Smooth muscle cell (in vitro differentiated cells): ENCODE data around the gene TRIO. TPM values are rescaled to one million over a fixed set of nuclear protein-coding genes. Genes with fewer than 3 reads are reported as not detected.

Source experiments
- DNase-seq: peaks from one replicate; lab custom pipeline; 2025; ENCODE audit not compliant: unreplicated experiment; lab: John Stamatoyannopoulos, UW
- H2AFZ ChIP-seq: fragments of 200-600 bp; sonication (generic); 2 replicates; pipeline ENCODE4 v1.6.0; 2016; ENCODE audit warnings: antibody characterized with exemption, low read depth, mild to moderate bottlenecking
- H3F3A ChIP-seq: fragments of 200-600 bp; sonication (generic); 2 replicates; pipeline ENCODE4 v1.6.0; 2017; ENCODE audit warnings: antibody characterized with exemption, low read depth
- H3K27ac ChIP-seq: fragments of 200-600 bp; sonication (generic); 2 replicates; pipeline ENCODE4 v1.5.1; 2016; ENCODE audit warnings: low read depth, mild to moderate bottlenecking
- H3K27me3 ChIP-seq: fragments of 200-600 bp; sonication (generic); 2 replicates; pipeline ENCODE4 v1.6.1; 2016; ENCODE audit warnings: low read depth, mild to moderate bottlenecking
- H3K36me3 ChIP-seq: fragments of 200-600 bp; sonication (generic); 2 replicates; pipeline ENCODE4 v1.5.1; 2016; ENCODE audit warnings: low read depth
- H3K4me1 ChIP-seq: fragments of 200-600 bp; sonication (generic); 2 replicates; pipeline ENCODE4 v1.5.1; 2016; ENCODE audit warnings: low read depth
- H3K4me2 ChIP-seq: fragments of 200-600 bp; sonication (generic); 2 replicates; pipeline ENCODE4 v1.6.0; 2016; ENCODE audit warnings: mild to moderate bottlenecking
- H3K4me3 ChIP-seq: fragments of 200-600 bp; sonication (generic); 2 replicates; pipeline ENCODE4 v1.5.1; 2016; ENCODE audit warnings: mild to moderate bottlenecking
- H3K79me2 ChIP-seq: fragments of 200-600 bp; sonication (generic); 2 replicates; pipeline ENCODE4 v1.6.0; 2016; ENCODE audit warnings: low read depth, mild to moderate bottlenecking
- H3K9ac ChIP-seq: fragments of 200-600 bp; sonication (generic); 2 replicates; pipeline ENCODE4 v1.6.0; 2016; ENCODE audit warnings: low read depth
- H3K9me3 ChIP-seq: fragments of 200-600 bp; sonication (generic); replicated peaks from 2 replicates; pipeline ENCODE4 v1.5.1; 2016; ENCODE audit warnings: low read depth
- H4K20me1 ChIP-seq: fragments of 200-600 bp; sonication (generic); 2 replicates; pipeline ENCODE4 v1.6.0; 2016; ENCODE audit warnings: low read depth
- CTCF ChIP-seq: fragments of 200-600 bp; sonication (generic); IDR thresholded peaks from 2 replicates; pipeline ENCODE4 v1.5.1; 2017; ENCODE audit warnings: borderline replicate concordance, mild to moderate bottlenecking, antibody characterized with exemption; ENCODE audit not compliant: insufficient read depth, poor library complexity, severe bottlenecking
- WGBS: methylation state at CpG from one replicate; pipeline ENCODE4 v1.1.7; 2016; ENCODE audit warnings: low lambda C conversion rate; 5-methylcytosine and 5-hydroxymethylcytosine counted together
- polyA plus RNA-seq: library from polyadenylated mRNA; unstranded; fragments of >200 nt; fragmentation: Nextera tagmentation; extraction: Ambion mirVana; gene quantifications from 2 replicates; pipeline ENCODE4 v1.2.1, GENCODE V29; 2016
- total RNA-seq: library from RNA; depleted of rRNA; stranded (reverse); fragments of >200 nt; gene quantifications from 2 replicates; pipeline ENCODE4 v1.2.3, GENCODE V29; 2014

Gene TRIO
- total and polyA plus RNA-seq, 2 experiments from 2014 or later: 10.2 to 118 TPM

- Histone ChIP-seq H3K27me3 (no peaks in the 10 kb centered on the region), H4K20me1 (peaks cover 77% of the 10 kb centered on the region), H2AFZ (no peak overlapping the region), H3K4me2 (peak overlapping the region; percentile 60), H3K36me3 (peaks cover 4% of the 10 kb centered on the region), H3K4me3 (no peak overlapping the region), H3K4me1 (peaks cover 44% of the 10 kb centered on the region), H3K9ac (peak overlapping the region; percentile 15), H3K79me2 (peaks cover 27% of the 10 kb centered on the region), H3K9me3 (no peaks in the 10 kb centered on the region), H3F3A (peaks cover 18% of the 10 kb centered on the region), H3K27ac (peak overlapping the region; percentile 67)
- WGBS: 34% methylated on average over 12 of the region's 12 CpGs
- no peak for DNase-seq
- no peak for TF ChIP-seq CTCF
Measured at GRCh38 chr5:14428302-14429081, 285.4 kb downstream of the TRIO start.

- H3K9me3 ChIP-seq: no peaks in the 10 kb centered on the region
- H2AFZ ChIP-seq: no peak overlapping the region
- peak overlapping the region; percentile 67 for H3K27ac ChIP-seq
- H3K9ac ChIP-seq: peak overlapping the region; percentile 15
- no peak for DNase-seq
- H3K4me2 ChIP-seq: peak overlapping the region; percentile 60
- peaks cover 47% of the 10 kb centered on the region for H3K4me1 ChIP-seq
- H3K4me3 ChIP-seq: no peak overlapping the region
- no peak for TF ChIP-seq CTCF
- peaks cover 70% of the 10 kb centered on the region for H4K20me1 ChIP-seq
- H3K36me3 ChIP-seq: peaks cover 4% of the 10 kb centered on the region
- 77% methylated on average over 13 of the region's 13 CpGs for WGBS
- H3F3A ChIP-seq: peaks cover 18% of the 10 kb centered on the region
- peaks cover 29% of the 10 kb centered on the region for H3K79me2 ChIP-seq
- H3K27me3 ChIP-seq: no peaks in the 10 kb centered on the region
Measured at GRCh38 chr5:14429101-14430050, 286.2 kb downstream of the TRIO start.

- Histone ChIP-seq H3F3A (peaks cover 18% of the 10 kb centered on the region), H3K36me3 (no peaks in the 10 kb centered on the region), H3K27me3 (no peaks in the 10 kb centered on the region), H4K20me1 (peaks cover 48% of the 10 kb centered on the region), H3K27ac (no peak overlapping the region), H3K4me3 (no peak overlapping the region), H3K9me3 (no peaks in the 10 kb centered on the region), H2AFZ (no peak overlapping the region), H3K79me2 (peaks cover 23% of the 10 kb centered on the region), H3K4me1 (peaks cover 31% of the 10 kb centered on the region), H3K4me2 (no peak overlapping the region), H3K9ac (no peak overlapping the region)
- TF ChIP-seq CTCF: no peak
- 48% methylated on average over 1 of the region's 1 CpG for WGBS
- no peak for DNase-seq
Measured at GRCh38 chr5:14431534-14431933, 288.4 kb downstream of the TRIO start.
